GM19043 (cell line): ENCODE data around the gene HSPD1.

Experiments
- ATAC-seq: cut with Tn5 transposase; IDR thresholded peaks from one replicate; pipeline ENCODE4 v1.9.1; 2021; ENCODE audit warnings: low read depth; ENCODE audit not compliant: unreplicated experiment

The HSPD1 gene

DNA sequence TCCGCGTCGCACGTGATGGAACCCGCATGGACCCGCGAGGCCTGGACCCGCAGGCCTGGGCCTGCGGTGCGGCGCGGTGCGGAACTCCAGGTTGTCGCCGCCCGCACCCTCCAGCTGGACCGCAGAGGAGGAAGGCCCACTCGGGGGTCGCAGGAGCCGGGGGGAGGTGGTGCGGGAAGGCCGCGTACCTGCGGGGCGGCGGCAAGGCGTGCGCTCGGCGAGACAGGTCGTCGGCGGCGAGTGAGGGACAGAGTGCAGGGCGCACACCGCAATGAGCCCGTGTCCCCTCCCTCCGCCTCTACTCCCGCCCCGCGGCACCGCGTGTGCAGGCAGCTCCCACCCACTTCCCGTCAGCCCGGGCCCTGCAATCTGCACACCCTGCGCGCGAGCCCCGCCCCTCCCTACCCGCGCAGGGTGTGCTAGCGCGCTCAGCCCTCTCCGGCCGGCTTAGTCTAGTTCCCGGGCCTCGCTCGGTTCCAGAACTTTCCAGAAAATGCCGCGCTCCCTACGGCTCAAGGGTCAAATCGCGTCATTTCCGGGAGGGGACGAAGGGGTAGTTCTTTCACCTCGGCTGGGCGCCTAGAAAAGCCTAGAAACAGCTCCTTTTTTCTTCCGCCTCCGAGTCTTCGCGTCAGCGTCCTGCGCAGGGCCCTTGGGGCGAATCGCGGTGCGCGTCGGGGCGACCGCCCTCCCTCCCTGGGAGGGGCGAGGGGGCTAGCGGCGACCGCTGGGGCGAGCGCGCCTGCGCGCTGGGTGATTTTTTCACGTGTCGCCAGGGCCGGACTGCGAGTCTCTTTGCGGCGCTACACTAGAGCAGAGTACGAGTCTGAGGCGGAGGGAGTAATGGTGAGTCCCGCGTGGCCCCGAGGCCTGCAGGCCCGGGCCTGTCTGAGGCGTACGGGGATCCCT is at the start of gene HSPD1, which contains the start of gene HSPE1:
HSPD1 (minus strand) TSS at position 247 of the 909 bp plus-strand sequence. CDS start 992 bp downstream, outside the sequence.
HSPE1 (plus strand) TSS at position 786 of the 909 bp plus-strand sequence; CDS start at position 844, 58 bp downstream.
- ATAC-seq = peak; percentile 74

GRCh38 chr2:197548582-197548981 is 48.9 kb upstream of the HSPD1 start:
- no peak for ATAC-seq

DNA sequence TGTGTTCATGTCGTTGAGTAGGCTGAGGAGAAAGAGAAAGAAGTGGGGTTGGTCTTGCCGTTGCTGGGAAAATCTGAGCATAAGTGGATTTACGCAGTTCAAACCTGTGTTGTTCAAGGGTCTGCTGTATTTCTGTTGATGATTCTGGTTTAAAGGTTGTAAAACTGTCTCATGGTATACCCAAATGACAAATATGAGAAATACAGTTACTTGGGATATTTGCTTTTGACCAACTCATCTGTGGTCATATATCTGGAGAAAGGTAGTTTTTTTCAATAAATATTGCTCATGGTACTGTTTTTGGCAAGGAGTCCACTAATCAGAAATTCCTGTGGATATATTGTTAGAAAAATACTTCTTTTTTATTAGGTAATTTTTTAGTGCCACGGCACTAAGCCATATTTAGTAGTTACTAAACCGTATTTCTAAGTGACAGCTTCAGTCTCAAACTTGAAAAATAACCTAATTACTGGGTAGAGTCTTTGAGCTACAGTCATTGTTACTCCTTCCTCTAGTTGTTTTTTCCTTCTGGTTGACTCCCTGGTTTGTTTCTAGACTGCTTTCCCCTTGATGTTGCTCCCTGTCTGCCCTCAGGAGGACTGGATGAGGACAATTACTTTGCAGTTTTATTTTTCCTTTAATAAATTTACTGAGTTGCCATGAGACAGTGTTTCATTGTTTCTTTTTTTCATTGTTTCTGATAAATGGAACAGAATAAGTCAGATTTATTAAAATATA is 47.7 kb upstream of the HSPD1 start:
- ATAC-seq = no peak

GRCh38 chr2:197543206-197543605 is 43.6 kb upstream of the HSPD1 start:
- no peak for ATAC-seq

GRCh38 chr2:197539734-197540133 is 40.1 kb upstream of the HSPD1 start:
- ATAC-seq = no peak

DNA sequence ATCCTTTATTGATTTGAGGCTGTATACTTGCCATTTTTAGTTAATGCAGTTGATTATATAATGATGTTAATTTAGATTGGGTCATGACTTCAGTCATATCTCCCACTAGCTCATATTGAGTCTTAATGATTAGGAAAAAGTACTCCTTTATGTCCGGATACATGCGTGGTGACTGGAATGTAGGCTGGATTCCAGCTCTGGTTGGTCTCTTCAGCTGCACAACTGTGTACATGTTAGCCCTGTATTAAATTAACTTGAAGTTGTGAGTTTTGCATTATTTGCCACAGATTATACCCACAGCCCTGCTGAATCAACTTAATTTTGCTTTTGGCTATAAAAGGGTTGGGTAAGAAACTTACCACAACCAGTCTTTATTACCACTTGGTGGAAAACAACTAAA is 38.8 kb upstream of the HSPD1 start:
- ATAC-seq = no peak

- no peak for ATAC-seq
Measured at GRCh38 chr2:197517150-197517549, 17.5 kb upstream of the HSPD1 start.

DNA sequence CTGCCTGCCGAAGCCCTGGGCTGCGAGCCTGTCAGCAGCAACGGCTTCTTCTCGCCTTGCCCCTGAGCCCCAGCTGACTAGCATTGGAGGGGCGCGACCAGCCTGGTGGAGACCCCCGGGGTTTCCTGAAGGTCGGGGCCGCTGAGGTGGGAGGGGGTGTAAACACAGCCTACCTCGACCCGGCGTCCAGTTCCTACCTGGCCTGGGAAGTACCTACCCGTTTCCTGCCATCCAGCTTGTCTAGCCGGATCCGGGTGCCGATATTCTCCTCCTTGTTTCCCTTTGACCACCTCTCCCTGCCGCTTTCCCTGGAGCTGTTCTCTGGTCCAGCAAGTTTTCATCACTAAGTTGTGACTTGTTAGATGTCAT is 16.7 kb upstream of the HSPD1 start:
- ATAC-seq = peak; percentile 4

DNA sequence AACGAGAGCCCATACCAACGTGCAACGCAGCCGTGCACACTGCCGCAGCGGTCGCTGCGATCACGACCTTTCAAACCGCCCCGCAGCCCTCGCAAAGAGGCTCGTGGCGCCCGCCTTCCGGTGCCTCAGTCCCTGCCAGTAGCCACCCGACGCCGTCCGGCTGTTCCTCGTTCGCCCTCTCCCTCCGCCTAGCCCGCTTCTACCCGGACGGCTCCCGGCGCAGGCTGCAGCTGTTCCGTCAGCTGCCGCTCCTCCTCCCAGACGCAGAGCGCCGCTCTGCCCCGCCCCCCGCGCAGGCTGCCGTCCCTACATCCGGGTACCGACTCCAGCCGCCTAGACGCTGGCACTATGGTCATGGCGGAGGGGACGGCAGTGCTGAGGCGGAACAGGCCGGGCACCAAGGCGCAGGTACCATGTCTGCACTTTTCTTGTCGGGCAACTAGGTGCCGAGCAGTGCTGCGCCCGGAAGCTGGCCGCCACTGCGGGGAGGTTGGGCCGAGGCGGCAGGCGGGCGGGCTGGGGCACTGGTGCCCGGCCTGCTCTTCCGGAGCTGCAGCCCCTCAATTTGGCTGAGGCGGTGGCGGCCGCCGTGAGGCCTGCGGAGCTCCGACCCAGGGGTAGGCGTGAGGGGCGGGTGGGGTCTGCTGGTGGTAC is 16.2 kb upstream of the HSPD1 start, which contains the start of gene MOB4:
MOB4 (plus strand) TSS at position 328 of the 654 bp plus-strand sequence; CDS start at position 349, 21 bp downstream.
- peak; percentile 87 for ATAC-seq

- ATAC-seq = peak; percentile 12
Measured at GRCh38 chr2:197515315-197515738, 15.7 kb upstream of the HSPD1 start.

DNA sequence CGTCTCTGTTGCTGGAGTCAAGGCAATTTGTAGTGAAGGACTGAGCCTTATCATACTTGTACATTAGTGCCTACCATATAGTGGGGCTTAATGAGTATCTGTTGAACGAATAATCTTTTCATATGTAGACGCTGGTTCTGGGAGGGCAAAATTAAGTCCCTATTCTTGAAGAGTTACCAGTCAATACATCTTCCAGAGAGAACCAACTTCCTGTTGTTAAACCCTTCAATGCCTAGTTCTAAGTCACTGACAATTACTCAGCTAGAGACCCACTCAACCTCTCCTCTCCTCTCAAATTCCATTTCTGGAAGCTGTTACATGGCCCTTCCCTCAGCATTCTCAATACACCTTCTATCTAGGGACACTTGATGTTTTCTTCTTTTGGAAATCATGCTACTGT is 15.1 kb upstream of the HSPD1 start:
- ATAC-seq = no peak

DNA sequence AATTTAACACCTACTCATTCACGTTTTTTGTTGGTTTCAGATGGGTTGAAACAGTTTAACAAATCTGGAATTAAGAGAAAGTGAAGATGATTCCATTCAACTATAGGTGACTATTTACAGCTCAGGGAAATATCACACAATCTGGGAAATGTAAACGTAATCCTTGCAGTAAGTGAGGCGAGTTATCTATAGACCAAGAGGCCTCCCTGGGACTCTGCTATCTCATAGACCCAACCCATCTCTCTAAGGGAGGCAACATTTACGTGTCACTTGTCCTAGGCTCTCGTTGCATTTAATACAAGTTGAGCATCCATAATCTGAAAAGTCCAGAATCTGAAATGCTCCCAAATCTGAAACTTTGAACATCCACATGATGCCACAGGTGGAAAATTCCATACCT is 14.3 kb upstream of the HSPD1 start:
- ATAC-seq = no peak

DNA sequence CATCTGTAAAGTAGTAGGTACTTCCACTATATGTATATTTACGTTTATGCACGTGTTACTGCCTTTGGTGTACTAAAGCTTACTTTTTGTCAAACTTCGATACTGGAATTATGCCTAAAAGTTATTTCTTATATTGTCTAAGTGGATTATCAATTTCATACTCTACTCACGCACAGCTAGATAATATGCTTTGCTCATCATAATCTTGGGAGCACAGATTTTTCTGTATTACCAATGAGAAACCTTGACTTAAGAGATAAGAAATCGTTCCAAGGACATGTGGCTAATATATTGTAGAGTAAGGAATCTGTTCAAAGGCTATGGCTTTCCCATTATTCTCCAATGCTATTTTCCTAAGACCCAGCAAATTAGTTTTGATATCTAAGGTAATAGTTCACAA is 7.0 kb upstream of the HSPD1 start:
- ATAC-seq = no peak

- no peak for ATAC-seq
Measured at GRCh38 chr2:197504512-197504911, 4.9 kb upstream of the HSPD1 start.

GRCh38 chr2:197504000-197504399 is 4.4 kb upstream of the HSPD1 start:
- ATAC-seq = no peak

DNA sequence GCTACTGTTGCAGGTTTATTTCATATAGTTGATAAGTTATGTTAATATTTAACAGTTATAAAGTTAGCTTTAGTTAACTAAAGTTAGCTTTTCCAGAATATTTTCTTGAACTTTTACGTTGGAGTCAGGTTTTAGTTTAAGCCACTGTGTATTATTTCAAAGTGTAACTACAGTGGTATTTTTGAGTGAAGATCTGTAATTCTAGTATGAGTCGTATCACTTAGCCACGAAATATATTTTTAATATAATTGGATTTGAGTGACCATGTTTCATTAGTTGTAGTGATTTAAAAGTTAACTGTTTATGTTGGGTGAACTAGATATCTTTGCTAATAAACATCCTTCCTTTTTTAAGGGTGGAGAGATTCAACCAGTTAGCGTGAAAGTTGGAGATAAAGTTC is 3.0 kb upstream of the HSPD1 start:
- no peak for ATAC-seq

GRCh38 chr2:197502201-197502600 is 2.6 kb upstream of the HSPD1 start:
- ATAC-seq = no peak

DNA sequence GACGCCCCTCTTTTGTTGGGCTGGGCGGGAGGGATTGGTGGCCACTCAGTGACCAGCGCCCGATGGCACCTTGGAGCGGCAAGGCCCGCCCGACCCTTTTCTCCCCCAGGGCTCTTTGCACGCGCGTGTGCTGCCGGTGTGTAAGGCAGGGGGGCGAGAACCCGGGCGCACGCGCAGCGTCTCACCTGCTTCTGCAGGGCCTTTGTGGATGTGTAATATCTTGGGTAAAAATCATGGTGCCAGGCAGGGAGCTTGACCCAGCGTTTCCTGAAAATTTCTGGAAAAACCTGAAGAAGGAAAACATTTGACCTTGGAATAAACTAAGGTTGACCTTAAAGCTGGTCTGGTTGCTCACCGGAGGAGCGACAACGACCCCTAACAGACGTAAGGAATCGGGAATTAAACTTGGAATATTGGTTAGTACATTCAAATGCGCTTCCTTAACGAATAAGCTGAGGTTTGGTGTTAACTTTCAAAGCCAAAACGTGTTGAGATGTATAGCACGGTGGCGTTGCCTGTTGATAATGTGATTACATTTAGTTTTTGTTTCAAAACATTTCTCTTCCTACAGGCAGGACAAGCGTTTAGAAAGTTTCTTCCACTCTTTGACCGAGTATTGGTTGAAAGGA is 977 bp upstream of the HSPD1 start:
- ATAC-seq = no peak

DNA sequence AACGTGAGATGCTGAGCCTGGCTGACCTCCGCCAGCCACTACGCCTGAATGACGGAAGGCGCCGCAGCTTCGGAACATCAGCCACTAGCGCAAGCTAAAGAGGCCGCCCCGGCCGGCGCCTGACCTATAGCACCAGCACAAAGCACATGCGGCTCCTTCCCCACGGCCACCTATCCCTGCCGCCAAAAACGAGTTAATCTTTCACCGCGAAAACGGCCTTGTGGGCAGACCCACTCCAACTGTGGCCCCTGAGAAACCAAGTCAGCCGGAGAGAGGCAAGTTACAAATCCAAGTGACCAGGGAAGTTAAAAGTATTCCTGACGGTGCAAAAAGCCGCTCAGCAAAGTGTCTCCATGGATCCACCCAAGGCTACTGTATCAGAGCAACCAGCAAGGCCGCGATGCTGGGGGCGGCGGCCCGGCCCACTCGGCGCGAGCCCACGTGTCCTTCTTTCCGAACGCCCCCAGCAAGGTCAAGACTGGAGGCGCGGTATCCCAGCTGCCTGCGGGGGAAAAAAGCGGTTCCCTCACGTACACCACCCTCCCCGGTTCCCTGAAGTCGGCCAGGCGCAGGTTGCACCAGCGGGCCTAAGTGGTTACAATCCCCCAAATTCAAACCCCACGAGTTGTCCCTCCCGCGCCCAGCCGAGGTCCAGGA is 575 bp downstream of the HSPD1 start:
- peak; percentile 27 for ATAC-seq
